ENCODE results near the gene CTSF.
"Not testable (repeated sequence)": the region's sequence is repeated elsewhere in the genome, so short reads cannot be mapped to it uniquely, and the experiment has no call there.

CTSF gene

DNA sequence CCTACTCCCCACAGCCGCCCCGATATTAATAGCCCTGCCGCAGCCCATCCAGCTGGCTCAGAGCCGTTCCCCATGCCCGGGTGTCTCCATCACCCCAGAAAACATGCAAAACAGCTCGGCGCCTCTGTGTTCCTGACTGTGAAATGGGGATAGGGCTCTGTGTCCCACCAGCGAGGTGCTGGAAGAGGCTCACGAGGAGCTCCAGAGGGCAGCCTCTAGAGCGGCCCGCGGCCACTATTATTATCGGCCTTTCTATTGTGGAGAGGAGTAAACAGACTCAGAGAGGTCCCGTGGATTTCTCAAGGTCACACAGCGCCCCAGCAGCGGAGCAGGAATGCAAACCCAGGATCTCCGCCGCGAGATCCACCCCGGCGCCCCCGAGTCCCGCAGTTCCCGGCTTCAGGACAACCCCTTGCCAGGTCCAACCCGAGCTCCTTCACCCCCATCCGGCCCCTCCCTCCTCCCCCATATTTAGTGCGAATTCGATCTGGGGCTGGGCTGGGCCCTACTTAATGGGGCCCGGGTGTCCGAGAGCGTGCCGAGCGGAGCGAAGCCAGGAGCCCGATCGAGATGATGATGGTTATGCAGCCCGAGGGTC, 21.9 kb downstream of the CTSF start, which contains the start of gene ACTN3:
ACTN3 (plus strand) TSS at position 536 of the 598 bp plus-strand sequence; CDS start at position 571, 35 bp downstream.
- Histone ChIP-seq H3K9me3 (ENCODE audit: control insufficient read depth, low read length) (no peaks in the 10 kb centered on the region), H3K27ac (ENCODE audit: low read depth, low read length, severe bottlenecking) (peak within 1 kb of the TSS; percentile 59), H3K4me1 (ENCODE audit: control insufficient read depth, insufficient read depth, low read length, poor library complexity, severe bottlenecking) (peaks cover 4% of the 10 kb centered on the region), H3K36me3 (ENCODE audit: control insufficient read depth, insufficient read depth, low read length) (peaks cover 9% of the 10 kb centered on the region), H3K4me3 (ENCODE audit: extremely low read depth, insufficient read depth, low read length, poor library complexity, severe bottlenecking) (peak within 1 kb of the TSS; percentile 77)
- 7% methylated on average over 24 to 29 of the region's 37 CpGs for WGBS, 2 experiments (ENCODE audit: insufficient coverage in 2 of 2)

GRCh38 chr11:66545701-66546367, 22.6 kb downstream of the CTSF start, which contains the start of gene ZDHHC24:
Gene ZDHHC24, minus strand, starts transcription at chr11:66546048. Its CDS starts 45 bp downstream, at chr11:66546003.
- Histone ChIP-seq H3K9me3 (ENCODE audit: control insufficient read depth, low read length) (no peaks in the 10 kb centered on the region), H3K36me3 (ENCODE audit: control insufficient read depth, insufficient read depth, low read length) (peaks cover 9% of the 10 kb centered on the region), H3K4me3 (ENCODE audit: extremely low read depth, insufficient read depth, low read length, poor library complexity, severe bottlenecking) (peak within 1 kb of the TSS; percentile 77), H3K4me1 (ENCODE audit: control insufficient read depth, insufficient read depth, low read length, poor library complexity, severe bottlenecking) (peaks cover 4% of the 10 kb centered on the region), H3K27ac (ENCODE audit: low read depth, low read length, severe bottlenecking) (peak within 1 kb of the TSS; percentile 59)
- WGBS, 2 experiments (ENCODE audit: insufficient coverage in 2 of 2), result 0 to 1% methylated on average over 54 to 67 of the region's 71 CpGs

GRCh38 chr11:66544952-66545351, 23.5 kb downstream of the CTSF start:
- not testable (repeated sequence) for H3K36me3 ChIP-seq (ENCODE audit: control insufficient read depth, insufficient read depth, low read length); H3K4me1 ChIP-seq (ENCODE audit: control insufficient read depth, insufficient read depth, low read length, poor library complexity, severe bottlenecking); H3K27ac ChIP-seq (ENCODE audit: low read depth, low read length, severe bottlenecking); H3K9me3 ChIP-seq (ENCODE audit: control insufficient read depth, low read length)
- 90 to 94% methylated on average over 12 to 13 of the region's 14 CpGs for WGBS, 2 experiments (ENCODE audit: insufficient coverage in 2 of 2)
- H3K4me3 ChIP-seq (ENCODE audit: extremely low read depth, insufficient read depth, low read length, poor library complexity, severe bottlenecking), result peak overlapping the region; percentile 77

- Histone ChIP-seq H3K4me3 (ENCODE audit: extremely low read depth, insufficient read depth, low read length, poor library complexity, severe bottlenecking) (no peak overlapping the region), H3K36me3 (ENCODE audit: control insufficient read depth, insufficient read depth, low read length) (peaks cover 9% of the 10 kb centered on the region), H3K9me3 (ENCODE audit: control insufficient read depth, low read length) (no peaks in the 10 kb centered on the region), H3K27ac (ENCODE audit: low read depth, low read length, severe bottlenecking) (no peak overlapping the region), H3K4me1 (ENCODE audit: control insufficient read depth, insufficient read depth, low read length, poor library complexity, severe bottlenecking) (peaks cover 4% of the 10 kb centered on the region)
- 45 to 56% methylated on average over 18 to 24 of the region's 26 CpGs for WGBS, 2 experiments (ENCODE audit: insufficient coverage in 2 of 2)
Observed at GRCh38 chr11:66543263-66544107, 24.9 kb downstream of the CTSF start.

- H3K27ac ChIP-seq (ENCODE audit: low read depth, low read length, severe bottlenecking), result no peak overlapping the region
- no peaks in the 10 kb centered on the region for H3K9me3 ChIP-seq (ENCODE audit: control insufficient read depth, low read length)
- 93 to 95% methylated on average over 10 of the region's 10 CpGs for WGBS, 2 experiments (ENCODE audit: insufficient coverage in 2 of 2)
- H3K36me3 ChIP-seq (ENCODE audit: control insufficient read depth, insufficient read depth, low read length), result peaks cover 9% of the 10 kb centered on the region
- peaks cover 4% of the 10 kb centered on the region for H3K4me1 ChIP-seq (ENCODE audit: control insufficient read depth, insufficient read depth, low read length, poor library complexity, severe bottlenecking)
- no peak overlapping the region for H3K4me3 ChIP-seq (ENCODE audit: extremely low read depth, insufficient read depth, low read length, poor library complexity, severe bottlenecking)
Observed at GRCh38 chr11:66542362-66542761, 26.0 kb downstream of the CTSF start.

DNA sequence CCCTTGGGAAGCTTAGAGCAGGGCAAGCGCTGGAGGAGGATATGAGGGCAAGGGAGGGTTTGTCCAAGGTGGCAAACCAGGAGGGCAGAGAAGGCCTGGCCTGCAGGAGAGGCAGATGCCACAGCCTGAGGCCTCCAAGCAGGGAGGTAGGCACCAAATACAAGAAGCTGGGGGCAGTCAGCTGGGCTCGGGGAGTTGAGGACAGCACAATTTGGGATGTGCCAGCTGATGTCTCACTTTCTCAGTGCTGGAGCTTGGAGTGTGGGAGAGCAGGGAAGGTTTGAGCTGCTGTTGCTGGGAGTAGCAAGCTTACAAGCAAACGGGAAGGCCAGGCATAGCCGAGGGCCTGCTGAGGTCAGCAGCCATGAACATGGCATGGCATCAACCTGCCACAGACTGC, 26.5 kb downstream of the CTSF start:
- no peak overlapping the region for H3K27ac ChIP-seq (ENCODE audit: low read depth, low read length, severe bottlenecking)
- H3K9me3 ChIP-seq (ENCODE audit: control insufficient read depth, low read length), result no peaks in the 10 kb centered on the region
- no peak overlapping the region for H3K4me3 ChIP-seq (ENCODE audit: extremely low read depth, insufficient read depth, low read length, poor library complexity, severe bottlenecking)
- 89 to 93% methylated on average over 4 of the region's 4 CpGs for WGBS, 2 experiments (ENCODE audit: insufficient coverage in 2 of 2)
- H3K36me3 ChIP-seq (ENCODE audit: control insufficient read depth, insufficient read depth, low read length), result peaks cover 13% of the 10 kb centered on the region
- peaks cover 4% of the 10 kb centered on the region for H3K4me1 ChIP-seq (ENCODE audit: control insufficient read depth, insufficient read depth, low read length, poor library complexity, severe bottlenecking)

GRCh38 chr11:66540598-66540997, 27.8 kb downstream of the CTSF start:
- not testable (repeated sequence) for H3K4me1 ChIP-seq (ENCODE audit: control insufficient read depth, insufficient read depth, low read length, poor library complexity, severe bottlenecking); H3K27ac ChIP-seq (ENCODE audit: low read depth, low read length, severe bottlenecking); H3K4me3 ChIP-seq (ENCODE audit: extremely low read depth, insufficient read depth, low read length, poor library complexity, severe bottlenecking); H3K9me3 ChIP-seq (ENCODE audit: control insufficient read depth, low read length)
- WGBS, 2 experiments (ENCODE audit: insufficient coverage in 2 of 2), result 98 to 100% methylated on average over 5 of the region's 8 CpGs
- peaks cover 23% of the 10 kb centered on the region for H3K36me3 ChIP-seq (ENCODE audit: control insufficient read depth, insufficient read depth, low read length)

GRCh38 chr11:66539870-66540213, 28.6 kb downstream of the CTSF start:
- peaks cover 23% of the 10 kb centered on the region for H3K36me3 ChIP-seq (ENCODE audit: control insufficient read depth, insufficient read depth, low read length)
- H3K9me3 ChIP-seq (ENCODE audit: control insufficient read depth, low read length), result no peaks in the 10 kb centered on the region
- no peaks in the 10 kb centered on the region for H3K4me1 ChIP-seq (ENCODE audit: control insufficient read depth, insufficient read depth, low read length, poor library complexity, severe bottlenecking)
- H3K27ac ChIP-seq (ENCODE audit: low read depth, low read length, severe bottlenecking), result no peak overlapping the region
- 95 to 97% methylated on average over 10 of the region's 10 CpGs for WGBS, 2 experiments (ENCODE audit: insufficient coverage in 2 of 2)
- no peak overlapping the region for H3K4me3 ChIP-seq (ENCODE audit: extremely low read depth, insufficient read depth, low read length, poor library complexity, severe bottlenecking)

DNA sequence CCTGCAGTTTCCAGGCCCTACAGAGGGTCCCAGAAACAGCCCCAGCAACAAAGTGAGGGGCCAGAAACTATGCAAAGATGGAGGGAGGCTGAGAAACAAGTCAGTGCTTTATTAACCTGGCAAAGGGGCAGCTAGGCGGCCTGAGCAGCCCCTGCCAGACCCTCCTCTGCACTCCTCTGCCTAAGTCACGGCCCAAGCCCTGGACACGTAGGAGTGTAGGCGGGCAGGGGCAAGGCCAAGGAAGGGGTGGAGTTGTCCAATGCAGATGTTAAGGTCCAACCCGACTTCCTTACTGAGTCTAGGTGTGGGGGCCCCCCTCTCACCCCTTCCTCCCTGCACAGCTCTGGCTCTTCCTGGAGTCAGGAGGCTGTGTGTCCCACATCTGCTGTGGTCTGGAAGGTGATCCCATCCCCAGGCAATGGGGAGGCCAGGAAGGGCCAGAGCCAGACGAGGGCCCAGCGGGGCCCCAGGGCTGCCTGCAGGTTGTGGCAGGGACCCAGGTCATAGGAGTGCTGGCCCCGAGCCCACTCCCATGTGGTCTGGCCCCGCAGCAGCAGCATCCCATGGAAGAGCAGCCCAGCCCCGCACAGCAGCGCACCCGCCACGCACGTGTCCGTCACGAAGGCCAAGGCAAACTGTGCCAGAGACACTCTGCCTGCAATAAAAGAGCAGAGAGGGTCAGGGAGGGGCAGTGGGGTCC, 29.1 kb downstream of the CTSF start:
- peaks cover 23% of the 10 kb centered on the region for H3K36me3 ChIP-seq (ENCODE audit: control insufficient read depth, insufficient read depth, low read length)
- no peak overlapping the region for H3K4me3 ChIP-seq (ENCODE audit: extremely low read depth, insufficient read depth, low read length, poor library complexity, severe bottlenecking)
- no peaks in the 10 kb centered on the region for H3K4me1 ChIP-seq (ENCODE audit: control insufficient read depth, insufficient read depth, low read length, poor library complexity, severe bottlenecking)
- no peaks in the 10 kb centered on the region for H3K9me3 ChIP-seq (ENCODE audit: control insufficient read depth, low read length)
- no peak overlapping the region for H3K27ac ChIP-seq (ENCODE audit: low read depth, low read length, severe bottlenecking)
- 87 to 93% methylated on average over 11 to 14 of the region's 16 CpGs for WGBS, 2 experiments (ENCODE audit: insufficient coverage in 2 of 2)

GRCh38 chr11:66532784-66533183, 35.6 kb downstream of the CTSF start:
- Histone ChIP-seq H3K36me3 (ENCODE audit: control insufficient read depth, insufficient read depth, low read length) (peaks cover 23% of the 10 kb centered on the region), H3K4me3 (ENCODE audit: extremely low read depth, insufficient read depth, low read length, poor library complexity, severe bottlenecking) (no peak overlapping the region), H3K27ac (ENCODE audit: low read depth, low read length, severe bottlenecking) (no peak overlapping the region), H3K4me1 (ENCODE audit: control insufficient read depth, insufficient read depth, low read length, poor library complexity, severe bottlenecking) (no peaks in the 10 kb centered on the region), H3K9me3 (ENCODE audit: control insufficient read depth, low read length) (no peaks in the 10 kb centered on the region)
- 86% methylated on average over 3 of the region's 6 CpGs; no CpG with 5 or more reads in 1 of the 2 experiments for WGBS, 2 experiments (ENCODE audit: insufficient coverage in 2 of 2)

All from mesodermal cell (in vitro differentiated cells).